Glutamatergic neuron (in vitro differentiated cells): ENCODE results near the gene IPPK. TPM values are rescaled to one million over a fixed set of nuclear protein-coding genes. Genes with fewer than 3 reads are reported as not detected.
A peak's percentile ranks its signal among the peaks of the same experiment; 100 is the strongest.
"Not testable (repeated sequence)": the region's sequence is repeated elsewhere in the genome, so short reads cannot be mapped to it uniquely, and the experiment has no call there.

Source experiments
- DNase-seq: peaks from one replicate; pipeline ENCODE4 v3.0.0; 2022
- H3K27ac Mint-ChIP-seq: one replicate; pipeline ENCODE4 v1.8.0; 2020; ENCODE audit warnings: mild to moderate bottlenecking, mixed read lengths, inconsistent platforms; ENCODE audit not compliant: unreplicated experiment
- H3K27me3 Mint-ChIP-seq: one replicate; pipeline ENCODE4 v1.8.0; 2020; ENCODE audit warnings: mild to moderate bottlenecking, moderate library complexity, mixed read lengths, inconsistent platforms; ENCODE audit not compliant: unreplicated experiment
- H3K36me3 Mint-ChIP-seq: one replicate; pipeline ENCODE4 v1.8.0; 2020; ENCODE audit warnings: mild to moderate bottlenecking, mixed read lengths, inconsistent platforms; ENCODE audit not compliant: unreplicated experiment
- H3K4me1 Mint-ChIP-seq: one replicate; pipeline ENCODE4 v1.8.0; 2020; ENCODE audit warnings: mild to moderate bottlenecking, low read depth, mixed read lengths, inconsistent platforms; ENCODE audit not compliant: unreplicated experiment
- H3K4me3 Mint-ChIP-seq: one replicate; pipeline ENCODE4 v1.8.0; 2020; ENCODE audit warnings: mild to moderate bottlenecking, mixed read lengths, inconsistent platforms; ENCODE audit not compliant: unreplicated experiment
- H3K9me3 Mint-ChIP-seq: one replicate; pipeline ENCODE4 v1.8.0; 2020; ENCODE audit warnings: mild to moderate bottlenecking, moderate library complexity, mixed read lengths, inconsistent platforms; ENCODE audit not compliant: unreplicated experiment
- CTCF ChIP-seq: fragments of 200-600 bp; sonication (generic); IDR thresholded peaks from one replicate; pipeline ENCODE4 v1.5.0; 2021; ENCODE audit not compliant: partially characterized antibody, unreplicated experiment
- total RNA-seq: library from RNA; stranded (reverse); fragmentation: NEBNext Ultra II Directional; extraction: Animal tissue kit (Norgen Biotek cat#: 25700); gene quantifications from one replicate; pipeline ENCODE4 v1.2.1, GENCODE V29; 2021; ENCODE audit not compliant: unreplicated experiment

Gene IPPK
- total RNA-seq, 1 donor from 2014 or later, result 7.0 TPM

GRCh38 chr9:92601451-92601850 lies 68.5 kb downstream of the IPPK start:
- peaks cover 5% of the 10 kb centered on the region for H3K27me3 Mint-ChIP-seq
- peaks cover 2% of the 10 kb centered on the region for H3K9me3 Mint-ChIP-seq
- TF ChIP-seq CTCF, result no peak
- H3K27ac Mint-ChIP-seq, result peak overlapping the region; percentile 22
- peaks cover 9% of the 10 kb centered on the region for H3K4me1 Mint-ChIP-seq
- DNase-seq, result no peak
- peaks cover 16% of the 10 kb centered on the region for H3K36me3 Mint-ChIP-seq
- H3K4me3 Mint-ChIP-seq, result no peak overlapping the region

- H3K9me3 Mint-ChIP-seq, result peaks cover 2% of the 10 kb centered on the region
- no peak for DNase-seq
- no peak overlapping the region for H3K4me3 Mint-ChIP-seq
- H3K36me3 Mint-ChIP-seq, result peaks cover 16% of the 10 kb centered on the region
- H3K27me3 Mint-ChIP-seq, result peaks cover 5% of the 10 kb centered on the region
- TF ChIP-seq CTCF, result no peak
- H3K27ac Mint-ChIP-seq, result no peak overlapping the region
- peaks cover 9% of the 10 kb centered on the region for H3K4me1 Mint-ChIP-seq
Measured at GRCh38 chr9:92600462-92601261, 69.3 kb downstream of the IPPK start.

GRCh38 chr9:92599938-92600461 lies 69.9 kb downstream of the IPPK start:
- Mint-ChIP-seq H3K27ac (no peak overlapping the region), H3K4me1 (peaks cover 9% of the 10 kb centered on the region)
- TF ChIP-seq CTCF, result no peak

GRCh38 chr9:92598382-92598781 lies 71.5 kb downstream of the IPPK start:
- no peak for DNase-seq
- peaks cover 1% of the 10 kb centered on the region for H3K27me3 Mint-ChIP-seq
- H3K27ac Mint-ChIP-seq, result no peak overlapping the region
- H3K4me3 Mint-ChIP-seq, result no peak overlapping the region
- H3K36me3 Mint-ChIP-seq, result peaks cover 1% of the 10 kb centered on the region
- H3K9me3 Mint-ChIP-seq, result peaks cover 2% of the 10 kb centered on the region
- TF ChIP-seq CTCF, result no peak
- H3K4me1 Mint-ChIP-seq, result peaks cover 9% of the 10 kb centered on the region

More at GRCh38 chr9:92599938-92600461, 69.9 kb downstream of the IPPK start:
- Mint-ChIP-seq H3K36me3 (peaks cover 11% of the 10 kb centered on the region), H3K9me3 (peaks cover 2% of the 10 kb centered on the region), H3K27me3 (peaks cover 5% of the 10 kb centered on the region), H3K4me3 (no peak overlapping the region)
- no peak for DNase-seq

GRCh38 chr9:92595930-92596329 lies 74.0 kb downstream of the IPPK start:
- H3K27ac Mint-ChIP-seq, result no peak overlapping the region
- no peaks in the 10 kb centered on the region for H3K9me3 Mint-ChIP-seq
- DNase-seq, result no peak
- H3K27me3 Mint-ChIP-seq, result peaks cover 1% of the 10 kb centered on the region
- no peak overlapping the region for H3K4me3 Mint-ChIP-seq
- TF ChIP-seq CTCF, result no peak
- H3K36me3 Mint-ChIP-seq, result no peaks in the 10 kb centered on the region
- peaks cover 3% of the 10 kb centered on the region for H3K4me1 Mint-ChIP-seq

- not testable (repeated sequence) for DNase-seq, H3K4me3 Mint-ChIP-seq, H3K36me3 Mint-ChIP-seq, H3K4me1 Mint-ChIP-seq, H3K27me3 Mint-ChIP-seq, H3K27ac Mint-ChIP-seq, H3K9me3 Mint-ChIP-seq
Measured at GRCh38 chr9:92595075-92595474, 74.9 kb downstream of the IPPK start.
